ENCODE data around the gene KPNA2. TPM values are rescaled to one million over a fixed set of nuclear protein-coding genes. Genes with fewer than 3 reads are reported as not detected.
"Not testable (repeated sequence)": the region's sequence is repeated elsewhere in the genome, so short reads cannot be mapped to it uniquely, and the experiment has no call there.

KPNA2 gene
- total RNA-seq, 2 donors from 2014 or later, result 248 to 310 TPM

- H3K9ac ChIP-seq (ENCODE audit: extremely low read depth, low read length, poor library complexity, severe bottlenecking), result no peak overlapping the region
- H3K27ac ChIP-seq (ENCODE audit: low read depth, low read length), result no peak overlapping the region
- H3K36me3 Mint-ChIP-seq (ENCODE audit: low read depth), result no peaks in the 10 kb centered on the region
- TF ChIP-seq, protein P1, sequence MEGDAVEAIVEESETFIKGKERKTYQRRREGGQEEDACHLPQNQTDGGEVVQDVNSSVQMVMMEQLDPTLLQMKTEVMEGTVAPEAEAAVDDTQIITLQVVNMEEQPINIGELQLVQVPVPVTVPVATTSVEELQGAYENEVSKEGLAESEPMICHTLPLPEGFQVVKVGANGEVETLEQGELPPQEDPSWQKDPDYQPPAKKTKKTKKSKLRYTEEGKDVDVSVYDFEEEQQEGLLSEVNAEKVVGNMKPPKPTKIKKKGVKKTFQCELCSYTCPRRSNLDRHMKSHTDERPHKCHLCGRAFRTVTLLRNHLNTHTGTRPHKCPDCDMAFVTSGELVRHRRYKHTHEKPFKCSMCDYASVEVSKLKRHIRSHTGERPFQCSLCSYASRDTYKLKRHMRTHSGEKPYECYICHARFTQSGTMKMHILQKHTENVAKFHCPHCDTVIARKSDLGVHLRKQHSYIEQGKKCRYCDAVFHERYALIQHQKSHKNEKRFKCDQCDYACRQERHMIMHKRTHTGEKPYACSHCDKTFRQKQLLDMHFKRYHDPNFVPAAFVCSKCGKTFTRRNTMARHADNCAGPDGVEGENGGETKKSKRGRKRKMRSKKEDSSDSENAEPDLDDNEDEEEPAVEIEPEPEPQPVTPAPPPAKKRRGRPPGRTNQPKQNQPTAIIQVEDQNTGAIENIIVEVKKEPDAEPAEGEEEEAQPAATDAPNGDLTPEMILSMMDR (conservative IDR thresholded peaks at IDR 0.05), result no peak
- H3K27ac Mint-ChIP-seq, result no peak overlapping the region
- no peak for DNase-seq
- WGBS, 2 experiments (ENCODE audit: insufficient coverage in 1 of 2, insufficient read length in 1 of 2), result 90 to 100% methylated on average over 2 of the region's 2 CpGs
- H3K4me1 Mint-ChIP-seq, result no peaks in the 10 kb centered on the region
- no peaks in the 10 kb centered on the region for H3K27me3 Mint-ChIP-seq (ENCODE audit: insufficient read depth)
- H3K4me3 ChIP-seq (ENCODE audit: low read length), result no peak overlapping the region
- H3K4me1 ChIP-seq (ENCODE audit: control insufficient read depth, insufficient read depth, low read length), result no peaks in the 10 kb centered on the region
- no peak overlapping the region for H3K4me3 Mint-ChIP-seq
- no peaks in the 10 kb centered on the region for H3K9me3 ChIP-seq (ENCODE audit: control insufficient read depth, low read length)
- H3K27me3 ChIP-seq (ENCODE audit: control insufficient read depth, insufficient read depth, low read length, poor library complexity, severe bottlenecking), result no peaks in the 10 kb centered on the region
- no peaks in the 10 kb centered on the region for H3K9me3 Mint-ChIP-seq
- H3K36me3 ChIP-seq (ENCODE audit: control insufficient read depth, insufficient read depth, low read length), result no peaks in the 10 kb centered on the region
These were observed 24.8 kb downstream of the KPNA2 start for GRCh38 chr17:68060336-68060735.

GRCh38 chr17:68061512-68062313, 26.2 kb downstream of the KPNA2 start:
- Mint-ChIP-seq H3K27me3 (ENCODE audit: insufficient read depth) (no peaks in the 10 kb centered on the region), H3K36me3 (ENCODE audit: low read depth) (no peaks in the 10 kb centered on the region), H3K4me1 (no peaks in the 10 kb centered on the region), H3K9me3 (no peaks in the 10 kb centered on the region), H3K4me3 (no peak overlapping the region), H3K27ac (no peak overlapping the region)
- Histone ChIP-seq H3K9me3 (ENCODE audit: control insufficient read depth, low read length) (no peaks in the 10 kb centered on the region), H3K4me3 (ENCODE audit: low read length) (no peak overlapping the region), H3K9ac (ENCODE audit: extremely low read depth, low read length, poor library complexity, severe bottlenecking) (no peak overlapping the region), H3K27ac (ENCODE audit: low read depth, low read length) (no peak overlapping the region), H3K36me3 (ENCODE audit: control insufficient read depth, insufficient read depth, low read length) (no peaks in the 10 kb centered on the region), H3K27me3 (ENCODE audit: control insufficient read depth, insufficient read depth, low read length, poor library complexity, severe bottlenecking) (no peaks in the 10 kb centered on the region), H3K4me1 (ENCODE audit: control insufficient read depth, insufficient read depth, low read length) (no peaks in the 10 kb centered on the region)
- 79 to 90% methylated on average over 5 to 11 of the region's 11 CpGs for WGBS, 2 experiments (ENCODE audit: insufficient coverage in 1 of 2, insufficient read length in 1 of 2)
- DNase-seq, result no peak
- TF ChIP-seq, protein P1 (conservative IDR thresholded peaks at IDR 0.05), result no peak

GRCh38 chr17:68065366-68065765, 29.8 kb downstream of the KPNA2 start:
- H3K27ac Mint-ChIP-seq; H3K27ac ChIP-seq (ENCODE audit: low read depth, low read length); H3K9me3 Mint-ChIP-seq; DNase-seq; H3K4me1 Mint-ChIP-seq; H3K27me3 Mint-ChIP-seq (ENCODE audit: insufficient read depth); H3K36me3 Mint-ChIP-seq (ENCODE audit: low read depth); H3K4me3 Mint-ChIP-seq; H3K36me3 ChIP-seq (ENCODE audit: control insufficient read depth, insufficient read depth, low read length); H3K9ac ChIP-seq (ENCODE audit: extremely low read depth, low read length, poor library complexity, severe bottlenecking); H3K4me1 ChIP-seq (ENCODE audit: control insufficient read depth, insufficient read depth, low read length); H3K4me3 ChIP-seq (ENCODE audit: low read length); H3K27me3 ChIP-seq (ENCODE audit: control insufficient read depth, insufficient read depth, low read length, poor library complexity, severe bottlenecking); H3K9me3 ChIP-seq (ENCODE audit: control insufficient read depth, low read length): not testable (repeated sequence)
- WGBS, 2 experiments (ENCODE audit: insufficient coverage in 1 of 2, insufficient read length in 1 of 2), result 78 to 100% methylated on average over 3 to 7 of the region's 7 CpGs

DNA sequence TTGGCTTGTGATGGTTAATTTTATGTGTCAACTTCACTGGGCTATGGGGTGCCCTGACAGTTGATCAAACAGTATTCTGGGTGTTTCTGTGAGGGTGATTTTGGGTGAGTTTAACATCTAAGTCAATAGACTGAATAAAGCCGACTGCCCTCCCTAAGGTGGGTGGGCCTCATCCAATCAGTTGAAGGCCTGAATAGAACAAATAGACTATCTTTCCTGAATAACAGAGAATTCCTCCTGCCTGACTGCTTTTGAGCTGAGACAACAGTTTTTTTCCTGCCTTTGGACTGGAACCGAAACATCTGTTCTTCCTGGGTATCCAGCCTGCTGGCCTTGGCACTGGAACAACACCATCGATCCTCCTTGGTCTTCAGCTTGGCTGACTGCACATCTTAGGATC, 33.0 kb downstream of the KPNA2 start:
- not testable (repeated sequence) for H3K4me1 Mint-ChIP-seq; DNase-seq; H3K4me1 ChIP-seq (ENCODE audit: control insufficient read depth, insufficient read depth, low read length); H3K9me3 ChIP-seq (ENCODE audit: control insufficient read depth, low read length); H3K27ac Mint-ChIP-seq; H3K36me3 Mint-ChIP-seq (ENCODE audit: low read depth); H3K36me3 ChIP-seq (ENCODE audit: control insufficient read depth, insufficient read depth, low read length); H3K27me3 Mint-ChIP-seq (ENCODE audit: insufficient read depth); H3K27ac ChIP-seq (ENCODE audit: low read depth, low read length); H3K9ac ChIP-seq (ENCODE audit: extremely low read depth, low read length, poor library complexity, severe bottlenecking); H3K9me3 Mint-ChIP-seq; H3K4me3 ChIP-seq (ENCODE audit: low read length); H3K27me3 ChIP-seq (ENCODE audit: control insufficient read depth, insufficient read depth, low read length, poor library complexity, severe bottlenecking); H3K4me3 Mint-ChIP-seq
- WGBS, 2 experiments (ENCODE audit: insufficient coverage in 1 of 2, insufficient read length in 1 of 2), result 91 to 100% methylated on average over 1 to 3 of the region's 3 CpGs

DNA sequence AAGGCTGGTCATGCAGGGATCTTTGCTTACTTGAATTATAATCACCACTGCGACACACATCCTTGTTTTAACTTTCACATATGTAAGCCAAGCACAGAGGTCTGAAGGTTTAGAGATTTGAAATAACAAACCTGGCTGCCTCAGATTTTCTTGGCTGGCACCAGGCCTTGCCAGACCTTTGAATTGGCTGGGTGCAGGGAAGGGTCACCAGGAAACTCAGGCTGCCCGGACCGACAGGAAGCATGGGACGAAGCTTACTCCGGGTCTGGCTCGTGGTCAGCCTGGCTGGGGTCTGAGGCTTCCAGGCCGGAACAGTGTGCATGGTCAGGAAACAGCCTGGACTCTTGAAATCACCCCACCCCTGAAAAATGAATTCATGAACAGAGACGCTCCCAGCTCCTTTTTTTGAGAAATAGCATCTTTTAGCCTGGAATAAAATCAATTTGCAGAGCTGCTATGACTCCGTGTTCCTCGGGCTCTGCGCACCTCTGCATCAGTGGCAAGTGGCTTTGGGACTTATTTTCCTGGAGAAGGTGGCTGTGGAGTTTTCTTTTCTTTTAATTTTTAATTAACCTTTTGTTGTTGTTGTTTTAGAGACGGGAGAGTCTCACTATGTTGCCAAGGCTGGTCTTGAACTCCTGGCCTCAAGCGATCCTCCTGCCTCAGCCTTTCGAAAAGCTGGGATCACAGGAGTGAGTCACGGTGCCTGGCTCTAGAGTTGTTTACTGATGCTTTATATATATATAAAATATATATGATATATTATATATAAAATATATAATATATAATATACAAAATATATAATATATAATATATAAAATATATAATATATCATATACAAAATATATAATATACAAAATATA, 35.3 kb downstream of the KPNA2 start:
- not testable (repeated sequence) for DNase-seq; H3K4me3 ChIP-seq (ENCODE audit: low read length); H3K36me3 Mint-ChIP-seq (ENCODE audit: low read depth); H3K27ac ChIP-seq (ENCODE audit: low read depth, low read length); H3K27me3 ChIP-seq (ENCODE audit: control insufficient read depth, insufficient read depth, low read length, poor library complexity, severe bottlenecking); H3K27ac Mint-ChIP-seq; H3K9me3 Mint-ChIP-seq; H3K4me1 ChIP-seq (ENCODE audit: control insufficient read depth, insufficient read depth, low read length); H3K27me3 Mint-ChIP-seq (ENCODE audit: insufficient read depth); H3K9me3 ChIP-seq (ENCODE audit: control insufficient read depth, low read length); H3K4me3 Mint-ChIP-seq; H3K36me3 ChIP-seq (ENCODE audit: control insufficient read depth, insufficient read depth, low read length); H3K4me1 Mint-ChIP-seq; H3K9ac ChIP-seq (ENCODE audit: extremely low read depth, low read length, poor library complexity, severe bottlenecking)
- WGBS, 2 experiments (ENCODE audit: insufficient coverage in 1 of 2, insufficient read length in 1 of 2), result 88 to 100% methylated on average over 3 to 13 of the region's 15 CpGs
